HG03066 (cell line): ENCODE measurements around the gene SPIN4.
A peak's percentile ranks its signal among the peaks of the same experiment; 100 is the strongest.
"Not testable (repeated sequence)": the region's sequence is repeated elsewhere in the genome, so short reads cannot be mapped to it uniquely, and the experiment has no call there.

Source experiments
- ATAC-seq: cut with Tn5 transposase; IDR thresholded peaks from one replicate; pipeline ENCODE4 v1.9.1; 2021; ENCODE audit warnings: low read depth; ENCODE audit not compliant: unreplicated experiment

Gene SPIN4

GRCh38 chrX:63350941-63351616 lies at the start of gene SPIN4:
Gene SPIN4 (minus strand): TSS chrX:63351332. CDS start chrX:63350819, 513 bp downstream.
- ATAC-seq: peak; percentile 92

- no peak for ATAC-seq
These were observed 49.2 kb upstream of the SPIN4 start for GRCh38 chrX:63400340-63400739.

GRCh38 chrX:63394872-63395271 lies 43.7 kb upstream of the SPIN4 start:
- ATAC-seq: no peak

- not testable (repeated sequence) for ATAC-seq
These were observed 42.0 kb upstream of the SPIN4 start for GRCh38 chrX:63393094-63393493.

- no peak for ATAC-seq
These were observed 36.3 kb upstream of the SPIN4 start for GRCh38 chrX:63387411-63387810.

GRCh38 chrX:63384263-63384662 lies 33.1 kb upstream of the SPIN4 start:
- not testable (repeated sequence) for ATAC-seq

GRCh38 chrX:63373012-63373411 lies 21.9 kb upstream of the SPIN4 start:
- not testable (repeated sequence) for ATAC-seq

- ATAC-seq: not testable (repeated sequence)
These were observed 16.6 kb upstream of the SPIN4 start for GRCh38 chrX:63367699-63368098.

- ATAC-seq: no peak
These were observed 12.7 kb upstream of the SPIN4 start for GRCh38 chrX:63363788-63364187.

- no peak for ATAC-seq
These were observed 10.4 kb upstream of the SPIN4 start for GRCh38 chrX:63361494-63361893.

- no peak for ATAC-seq
These were observed 3.4 kb upstream of the SPIN4 start for GRCh38 chrX:63354484-63354883.

GRCh38 chrX:63350465-63350877 lies 661 bp downstream of the SPIN4 start:
- ATAC-seq: peak; percentile 38

GRCh38 chrX:63349307-63349706 lies 1.8 kb downstream of the SPIN4 start:
- ATAC-seq: no peak

GRCh38 chrX:63330681-63331080 lies 20.5 kb downstream of the SPIN4 start:
- no peak for ATAC-seq

- ATAC-seq: no peak
These were observed 23.3 kb downstream of the SPIN4 start for GRCh38 chrX:63327788-63328187.

GRCh38 chrX:63299596-63299995 lies 51.5 kb downstream of the SPIN4 start:
- ATAC-seq: no peak
